GM19455 (cell line): ENCODE data around the gene ZNF277.

Experiments used
- ATAC-seq: cut with Tn5 transposase; IDR thresholded peaks from one replicate; pipeline ENCODE4 v1.9.1; 2021; ENCODE audit not compliant: unreplicated experiment

The ZNF277 gene

GRCh38 chr7:112184455-112184854, 22.0 kb upstream of the ZNF277 start:
- no peak for ATAC-seq

GRCh38 chr7:112185005-112185834, 21.3 kb upstream of the ZNF277 start:
- no peak for ATAC-seq

- ATAC-seq = no peak
Measured at GRCh38 chr7:112186300-112186699, 20.2 kb upstream of the ZNF277 start.

GRCh38 chr7:112188257-112188656, 18.2 kb upstream of the ZNF277 start:
- ATAC-seq = no peak

DNA sequence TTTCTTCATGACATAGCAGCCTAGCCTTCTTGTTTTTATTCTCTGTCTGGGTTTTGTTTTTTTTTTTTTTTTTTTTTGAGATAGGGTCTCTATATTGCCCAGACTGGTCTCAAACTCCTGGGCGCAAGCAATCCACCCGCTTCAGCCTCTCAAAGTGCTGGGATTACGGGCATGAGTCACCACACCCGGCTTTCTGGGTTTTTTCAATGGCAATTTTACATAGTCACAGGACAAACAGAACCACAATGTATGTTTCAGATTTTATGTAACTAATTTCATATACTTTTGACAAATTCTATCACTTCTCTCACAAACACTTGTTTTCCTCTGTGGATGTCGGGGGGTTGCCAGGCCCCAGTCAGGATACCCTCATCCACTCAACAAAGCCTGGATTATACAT, 16.8 kb upstream of the ZNF277 start:
- ATAC-seq = no peak

DNA sequence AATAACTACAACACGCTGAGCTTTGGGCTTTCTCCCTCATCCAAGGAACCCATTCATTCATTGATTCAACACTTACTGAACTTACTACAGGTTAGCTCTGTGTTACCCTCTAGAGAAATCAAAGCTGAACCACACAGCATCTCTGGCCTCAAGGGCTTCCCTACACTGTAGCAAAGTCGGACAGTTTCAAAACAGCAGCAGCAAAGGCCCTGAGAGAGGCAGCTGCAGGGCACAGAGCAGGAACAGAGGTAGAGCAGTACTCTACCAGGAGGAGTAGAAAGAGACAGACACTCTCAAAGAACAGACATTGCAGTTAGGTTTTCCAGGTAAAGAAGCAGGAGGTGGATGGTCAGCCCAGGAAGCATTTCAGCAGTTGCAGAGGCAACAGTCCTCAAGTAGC, 16.4 kb upstream of the ZNF277 start:
- no peak for ATAC-seq

- no peak for ATAC-seq
Measured at GRCh38 chr7:112192236-112193154, 14.0 kb upstream of the ZNF277 start.

- ATAC-seq = no peak
Measured at GRCh38 chr7:112193915-112194502, 12.5 kb upstream of the ZNF277 start.

- ATAC-seq = no peak
Measured at GRCh38 chr7:112195717-112196116, 10.8 kb upstream of the ZNF277 start.

DNA sequence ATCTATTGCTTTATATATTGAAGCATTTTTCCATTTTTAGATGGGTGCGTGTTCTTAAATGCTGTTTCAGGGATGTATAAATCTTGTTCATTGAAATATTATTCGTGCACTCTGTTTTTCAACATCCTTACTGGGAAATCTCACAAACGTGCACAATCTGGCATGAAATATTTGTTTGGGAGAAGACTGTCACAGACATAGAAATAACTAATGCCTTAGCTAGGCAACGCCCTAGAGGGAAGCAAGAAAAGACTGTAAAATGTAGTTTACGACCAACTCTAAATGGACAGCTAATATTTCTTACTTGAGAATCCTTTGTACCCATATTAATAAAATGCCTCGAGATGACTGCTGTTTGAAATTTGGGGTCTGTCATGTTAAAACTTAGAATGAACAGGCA, 9.2 kb upstream of the ZNF277 start:
- no peak for ATAC-seq

DNA sequence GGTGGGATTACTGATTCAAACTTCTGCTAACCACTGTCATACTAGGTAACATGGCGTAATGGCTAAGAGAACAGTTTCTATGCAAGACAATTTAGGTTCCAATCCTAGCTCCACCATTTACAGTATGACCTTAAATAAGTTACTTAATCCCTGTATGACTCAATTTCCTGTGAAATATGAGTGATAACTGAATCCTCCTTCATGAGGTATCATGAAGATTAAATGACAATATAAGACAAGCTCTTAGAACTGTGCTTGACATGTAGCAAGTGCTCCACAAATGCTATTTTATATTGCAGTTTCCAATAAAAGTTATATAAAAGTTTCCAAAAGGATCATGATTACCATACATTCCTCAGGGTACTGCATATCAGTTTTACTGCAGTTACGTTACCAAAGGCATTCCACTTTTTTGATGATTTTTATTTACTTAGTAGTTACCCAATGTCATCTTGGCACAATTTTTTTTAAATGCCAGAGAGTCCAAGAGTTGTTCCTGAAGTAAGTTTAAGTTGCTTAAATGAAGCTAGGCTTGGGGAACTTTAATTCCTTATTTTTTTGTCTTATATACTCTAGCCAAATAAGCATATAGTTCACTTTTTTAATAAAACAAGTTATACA, 7.3 kb upstream of the ZNF277 start:
- no peak for ATAC-seq

DNA sequence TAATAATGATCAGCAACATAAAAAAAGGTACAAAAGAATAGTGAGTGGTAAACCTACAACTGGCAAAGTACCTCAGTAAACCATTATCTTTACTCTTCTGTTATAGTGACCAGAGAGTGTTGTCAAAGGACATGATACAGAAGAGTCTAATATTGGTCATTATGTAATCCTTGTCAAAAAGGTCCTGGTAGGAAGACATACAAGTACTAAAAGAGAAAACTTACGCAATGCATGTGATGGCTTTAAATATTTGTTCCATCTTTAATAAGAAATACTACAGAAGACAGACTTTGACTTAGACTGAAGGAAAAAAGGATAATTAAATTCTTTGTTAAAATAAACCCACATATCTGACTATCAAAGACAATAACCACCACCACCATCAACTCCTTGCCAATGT, 6.8 kb upstream of the ZNF277 start:
- ATAC-seq = no peak

GRCh38 chr7:112201411-112201810, 5.1 kb upstream of the ZNF277 start:
- no peak for ATAC-seq

DNA sequence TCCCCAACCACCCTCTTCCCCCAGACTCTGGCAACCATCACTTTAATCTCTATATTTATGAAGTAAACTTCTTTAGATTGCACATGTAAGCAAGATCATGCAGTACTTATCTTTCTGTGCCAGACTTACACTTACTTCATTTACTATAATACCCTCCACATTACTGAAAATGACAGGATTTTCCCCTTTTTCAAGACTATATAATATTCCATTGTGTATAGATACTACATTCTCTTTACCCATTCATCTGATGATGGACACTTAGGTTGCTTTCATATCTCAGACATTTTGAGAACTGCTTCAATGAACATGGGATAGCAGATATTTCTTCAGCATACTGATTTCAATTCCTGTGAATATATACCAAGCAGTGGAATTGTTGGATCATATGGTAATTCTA, 4.7 kb upstream of the ZNF277 start:
- ATAC-seq = no peak

GRCh38 chr7:112202816-112203215, 3.7 kb upstream of the ZNF277 start:
- no peak for ATAC-seq

- no peak for ATAC-seq
Measured at GRCh38 chr7:112203365-112203739, 3.1 kb upstream of the ZNF277 start.

DNA sequence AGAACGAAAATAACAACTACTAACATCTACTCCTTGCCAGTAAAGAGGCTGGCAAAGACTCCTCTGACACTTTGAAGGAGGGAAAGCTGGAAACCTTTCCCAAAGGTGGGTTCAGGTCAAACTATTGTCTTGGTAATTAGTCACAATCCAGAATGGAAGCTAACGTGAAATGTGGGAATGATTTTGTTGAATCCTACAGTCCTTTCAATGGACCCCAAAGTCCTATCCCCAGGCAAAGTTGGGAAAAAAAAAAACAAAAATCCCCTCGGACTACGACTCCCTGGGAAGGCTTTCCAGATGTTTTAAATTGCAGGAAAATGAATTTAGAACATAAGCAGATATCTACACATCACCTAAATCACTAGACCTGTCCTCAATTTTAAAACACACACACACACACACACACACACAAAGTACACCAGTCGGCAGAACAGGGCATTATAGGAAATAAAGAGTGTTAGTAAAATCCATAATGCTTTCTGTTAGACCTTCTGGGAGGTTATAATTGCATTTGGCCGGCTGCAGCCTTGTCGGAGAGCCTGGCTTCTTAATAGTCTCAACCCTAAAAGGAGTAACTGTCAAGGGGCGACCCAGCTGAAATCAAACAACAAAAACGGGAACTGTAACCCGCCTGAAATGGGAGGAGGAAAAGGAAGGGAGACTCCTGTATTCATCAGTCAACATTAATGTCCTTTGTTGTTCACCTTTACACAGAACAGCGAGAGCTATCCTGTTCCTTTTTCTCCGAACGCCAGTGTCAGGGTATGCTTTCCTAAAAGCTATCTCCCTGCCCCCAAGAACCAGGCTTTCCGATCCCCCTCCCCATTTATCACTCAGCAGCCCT, 1.8 kb upstream of the ZNF277 start:
- ATAC-seq = no peak

GRCh38 chr7:112205343-112206237, 905 bp upstream of the ZNF277 start:
- peak; percentile 9 for ATAC-seq

- ATAC-seq = no peak
Measured at GRCh38 chr7:112206991-112207592, 597 bp downstream of the ZNF277 start.
